CD14-positive monocyte (primary cell): ENCODE measurements around the gene SMYD3. TPM values are rescaled to one million over a fixed set of nuclear protein-coding genes. Genes with fewer than 3 reads are reported as not detected.

Experiments used
- DNase-seq, 3 donors: peaks; one replicate each; pipeline ENCODE4 v3.0.0-alpha.2; 2011 to 2022
- H2AFZ ChIP-seq: 2 replicates; pipeline ENCODE4 v1.6.0; 2012; ENCODE audit warnings: mild to moderate bottlenecking, low read depth, low read length, inconsistent platforms; ENCODE audit not compliant: insufficient read depth, poor library complexity, severe bottlenecking
- H3K27ac ChIP-seq, 2 donors: 1 replicate in 1 of 2; 2 replicates in 1 of 2; pipeline ENCODE4 v1.5.1; 2012 to 2013; ENCODE audit warnings: low read length in 2 of 2, control low read depth in 1 of 2, inconsistent platforms in 1 of 2, low read depth in 1 of 2, mild to moderate bottlenecking in 1 of 2
- H3K27me3 ChIP-seq, 2 donors: one replicate each; pipeline versions ENCODE4 v1.6.0 to v1.6.1; 2011 to 2013; ENCODE audit warnings: low read length in 2 of 2; ENCODE audit not compliant: control insufficient read depth in 2 of 2, insufficient read depth in 2 of 2
- H3K36me3 ChIP-seq, 2 donors: replicated peaks in 1 of 2; 1 replicate in 1 of 2; 2 replicates in 1 of 2; pipeline versions ENCODE4 v1.5.1 to v1.6.1; 2012 to 2013; ENCODE audit warnings: low read length in 2 of 2, control low read depth in 1 of 2, inconsistent platforms in 1 of 2, mild to moderate bottlenecking in 1 of 2; ENCODE audit not compliant: insufficient read depth in 2 of 2, control insufficient read depth in 1 of 2
- H3K4me1 ChIP-seq, 2 donors: 1 replicate in 1 of 2; 2 replicates in 1 of 2; pipeline versions ENCODE4 v1.5.1 to v1.6.1; 2012 to 2013; ENCODE audit warnings: low read length in 2 of 2, control low read depth in 1 of 2, inconsistent platforms in 1 of 2, mild to moderate bottlenecking in 1 of 2, moderate library complexity in 1 of 2; ENCODE audit not compliant: insufficient read depth in 2 of 2, control insufficient read depth in 1 of 2
- H3K4me2 ChIP-seq: replicated peaks from 2 replicates; pipeline ENCODE3; 2012; ENCODE audit warnings: low read length, moderate library complexity, mild to moderate bottlenecking; ENCODE audit not compliant: poor library complexity, severe bottlenecking; ENCODE audit errors: extremely low read depth
- H3K4me3 ChIP-seq, 3 experiments: fragments of 200-600 bp in 1 of 3; sonication (generic) in 1 of 3; replicated peaks in 1 of 3; 1 replicate in 2 of 3; 2 replicates in 1 of 3; pipeline ENCODE4 v1.5.1; 2011 to 2013; ENCODE audit warnings: low read length in 3 of 3, mild to moderate bottlenecking in 3 of 3, control low read depth in 2 of 3, low read depth in 2 of 3, inconsistent platforms in 1 of 3, moderate library complexity in 1 of 3
- H3K79me2 ChIP-seq: 2 replicates; pipeline ENCODE4 v1.6.0; 2012; ENCODE audit warnings: mild to moderate bottlenecking, control low read depth, inconsistent platforms, low read length, moderate library complexity; ENCODE audit not compliant: insufficient read depth
- H3K9ac ChIP-seq: 2 replicates; pipeline ENCODE4 v1.6.0; 2017; ENCODE audit warnings: low read length, mild to moderate bottlenecking; ENCODE audit not compliant: insufficient read depth, poor library complexity, severe bottlenecking
- H3K9me3 ChIP-seq, 2 donors: replicated peaks in 1 of 2; 1 replicate in 1 of 2; 2 replicates in 1 of 2; pipeline versions ENCODE4 v1.5.1 to v1.6.1; 2012 to 2013; ENCODE audit warnings: low read length in 2 of 2, control low read depth in 1 of 2; ENCODE audit not compliant: control insufficient read depth in 1 of 2, insufficient read depth in 1 of 2
- H4K20me1 ChIP-seq: 2 replicates; pipeline ENCODE4 v1.6.0; 2012; ENCODE audit warnings: mild to moderate bottlenecking, low read length, control low read depth, moderate library complexity; ENCODE audit not compliant: insufficient read depth
- H3K27ac Mint-ChIP-seq, 7 donors: one replicate each; pipeline ENCODE4 v1.8.0; 2020; ENCODE audit warnings: mild to moderate bottlenecking in 7 of 7, mixed read lengths in 7 of 7, moderate library complexity in 6 of 7, inconsistent platforms in 2 of 7
- H3K27me3 Mint-ChIP-seq, 3 donors: one replicate each; pipeline ENCODE4 v1.8.0; 2021 to 2022; ENCODE audit warnings: low read depth in 3 of 3, mild to moderate bottlenecking in 3 of 3, mixed read lengths in 3 of 3, moderate library complexity in 3 of 3, inconsistent platforms in 1 of 3
- H3K36me3 Mint-ChIP-seq, 2 donors: one replicate each; pipeline ENCODE4 v1.8.0; 2020; ENCODE audit warnings: mixed read lengths in 2 of 2, inconsistent platforms in 1 of 2, mild to moderate bottlenecking in 1 of 2
- H3K4me1 Mint-ChIP-seq: one replicate; pipeline ENCODE4 v1.8.0; 2020; ENCODE audit warnings: mild to moderate bottlenecking, mixed read lengths
- H3K4me3 Mint-ChIP-seq, 2 donors: one replicate each; pipeline ENCODE4 v1.8.0; 2020; ENCODE audit warnings: mild to moderate bottlenecking in 2 of 2, mixed read lengths in 2 of 2, moderate library complexity in 1 of 2
- H3K9me3 Mint-ChIP-seq, 7 donors: one replicate each; pipeline ENCODE4 v1.8.0; 2020 to 2022; ENCODE audit warnings: mixed read lengths in 7 of 7, mild to moderate bottlenecking in 6 of 7, moderate library complexity in 6 of 7, inconsistent platforms in 2 of 7
- CTCF ChIP-seq: fragments of 200-600 bp; IDR thresholded peaks from one replicate; pipeline ENCODE4 v1.8.0; 2022; ENCODE audit warnings: antibody characterized with exemption, mild to moderate bottlenecking
- WGBS: methylation state at CpG from one replicate; pipeline ENCODE4 v1.1.5; 2013; ENCODE audit warnings: missing lambda C conversion rate; ENCODE audit not compliant: insufficient coverage; 5-methylcytosine and 5-hydroxymethylcytosine counted together
- intact Hi-C, 2 donors: fragments of 100-400 bp; cut with micrococcal nuclease; formaldehyde crosslinking; loops; one replicate each; pipeline versions ENCODE4 v1.15.0 to v1.15.1; 2023
- polyA plus RNA-seq, 3 donors: library from polyadenylated mRNA; depleted of rRNA in 1 of 3; unstranded in 2 of 3; stranded (reverse) in 1 of 3; fragments of 300-500 nt in 2 of 3; fragments of >200 nt in 1 of 3; fragmentation: Illumina TruSeq in 2 of 3; gene quantifications; 1 replicate in 2 of 3; 2 replicates in 1 of 3; pipeline ENCODE4 v1.2.3, GENCODE V29; 2012 to 2021

Gene SMYD3
- polyA plus RNA-seq, 3 donors: 2.7 to 8.4 (median 4.0) TPM

- Mint-ChIP-seq H3K27me3 (peaks cover 0 to 1% (median 0%) of the 10 kb centered on the region in 3 donors), H3K36me3 (peaks cover 4 to 5% of the 10 kb centered on the region in 2 donors), H3K4me1 (peaks cover 5% of the 10 kb centered on the region), H3K9me3 (peaks cover 2 to 9% (median 5%) of the 10 kb centered on the region in 7 donors), H3K27ac (no peak overlapping the region), H3K4me3 (no peak overlapping the region)
- H3K9ac ChIP-seq: no peak overlapping the region
- no peak overlapping the region for H3K4me2 ChIP-seq
- H3K4me3 ChIP-seq: no peak overlapping the region
- H3K36me3 ChIP-seq: no peaks in the 10 kb centered on the region
- no peak overlapping the region for H3K27ac ChIP-seq
- no peak overlapping the region for H2AFZ ChIP-seq
- no peaks in the 10 kb centered on the region for H3K4me1 ChIP-seq
- DNase-seq: no peak
- no peaks in the 10 kb centered on the region for H4K20me1 ChIP-seq
- WGBS: 78% methylated on average over 13 of the region's 14 CpGs
- no peak for TF ChIP-seq CTCF
- no peaks in the 10 kb centered on the region for H3K9me3 ChIP-seq
- no peaks in the 10 kb centered on the region for H3K27me3 ChIP-seq
- no peaks in the 10 kb centered on the region for H3K79me2 ChIP-seq
- intact Hi-C loops: no loop called here
Observed at GRCh38 chr1:246459221-246459620, 47.9 kb downstream of the SMYD3 start.

GRCh38 chr1:246455476-246455875, 51.6 kb downstream of the SMYD3 start:
- WGBS: no CpG with 5 or more reads among the region's 1 CpG
- H3K4me3 ChIP-seq: no peak overlapping the region
- H3K27me3 ChIP-seq: no peaks in the 10 kb centered on the region
- intact Hi-C loops: no loop called here
- no peak overlapping the region for H3K4me2 ChIP-seq
- no peaks in the 10 kb centered on the region for H3K9me3 ChIP-seq
- no peak for TF ChIP-seq CTCF
- Mint-ChIP-seq H3K4me1 (peaks cover 5% of the 10 kb centered on the region), H3K4me3 (no peak overlapping the region), H3K9me3 (peaks cover 2 to 8% (median 5%) of the 10 kb centered on the region in 7 donors), H3K27me3 (no peaks in the 10 kb centered on the region), H3K27ac (no peak overlapping the region), H3K36me3 (peaks cover 4% of the 10 kb centered on the region in 2 donors)
- no peaks in the 10 kb centered on the region for H3K4me1 ChIP-seq
- no peak overlapping the region for H3K9ac ChIP-seq
- H3K27ac ChIP-seq: no peak overlapping the region
- no peak for DNase-seq
- H3K36me3 ChIP-seq: no peaks in the 10 kb centered on the region
- no peaks in the 10 kb centered on the region for H4K20me1 ChIP-seq
- H3K79me2 ChIP-seq: no peaks in the 10 kb centered on the region
- no peak overlapping the region for H2AFZ ChIP-seq
